GM12892 (cell line): Measurements from ENCODE around the gene XYLT1.

Source experiments
- POLR2A ChIP-seq: IDR thresholded peaks from 2 replicates; pipeline ENCODE4 v1.6.1; 2011; ENCODE audit warnings: low read depth, low read length, control low read depth
- POLR2AphosphoS5 ChIP-seq: IDR thresholded peaks from 2 replicates; pipeline ENCODE4 v1.6.1; 2011; ENCODE audit warnings: low read depth, low read length, control low read depth

- TF ChIP-seq POLR2A, result no peak
- TF ChIP-seq POLR2AphosphoS5, result no peak
Observed at GRCh38 chr16:17450291-17450690, 20.5 kb downstream of the XYLT1 start.
